DND-41 (cell line): ENCODE data around the gene HCN4.

Experiments
- ATAC-seq: fragments of 200-7000 bp; cut with Tn5 transposase; 3 replicates; pipeline ENCODE4 v1.9.1; 2021; ENCODE audit warnings: low read depth; ENCODE audit not compliant: insufficient read depth
- DNase-seq: peaks from one replicate; pipeline ENCODE4 v3.0.0-alpha.2; 2020
- H2AFZ ChIP-seq: 2 replicates; pipeline ENCODE4 v1.6.0; 2012; ENCODE audit warnings: low read depth, low read length
- H3K27ac ChIP-seq: 2 replicates; pipeline ENCODE4 v1.5.1; 2012; ENCODE audit warnings: low read length, inconsistent platforms
- H3K27me3 ChIP-seq: fragments of 200-600 bp; sonication (generic); 2 replicates; pipeline ENCODE4 v1.6.0; 2012; ENCODE audit warnings: low read length, mild to moderate bottlenecking, inconsistent platforms; ENCODE audit not compliant: insufficient read depth, poor library complexity
- H3K36me3 ChIP-seq: 2 replicates; pipeline ENCODE4 v1.5.1; 2012; ENCODE audit warnings: low read length, inconsistent platforms; ENCODE audit not compliant: insufficient read depth
- H3K4me1 ChIP-seq: 2 replicates; pipeline ENCODE4 v1.5.1; 2012; ENCODE audit warnings: mild to moderate bottlenecking, low read length; ENCODE audit not compliant: insufficient read depth
- H3K4me2 ChIP-seq: 2 replicates; pipeline ENCODE4 v1.6.0; 2012; ENCODE audit warnings: mild to moderate bottlenecking, moderate library complexity, low read length, inconsistent platforms; ENCODE audit not compliant: insufficient read depth
- H3K4me3 ChIP-seq, 2 experiments: fragments of 200-600 bp in 1 of 2; shearing (Covaris generic) in 1 of 2; 2 replicates each; pipeline ENCODE4 v1.5.1; 2012 to 2016; ENCODE audit warnings: inconsistent platforms in 2 of 2, low read length in 2 of 2, mild to moderate bottlenecking in 2 of 2, low read depth in 1 of 2, moderate library complexity in 1 of 2
- H3K79me2 ChIP-seq: 2 replicates; pipeline ENCODE4 v1.6.0; 2012; ENCODE audit warnings: low read length, inconsistent platforms; ENCODE audit not compliant: insufficient read depth
- H3K9ac ChIP-seq: 2 replicates; pipeline ENCODE4 v1.6.0; 2012; ENCODE audit warnings: low read depth, mild to moderate bottlenecking, inconsistent platforms, low read length, moderate library complexity
- H3K9me3 ChIP-seq: 2 replicates; pipeline ENCODE4 v1.5.1; 2012; ENCODE audit warnings: low read length, moderate library complexity, mild to moderate bottlenecking, inconsistent platforms; ENCODE audit not compliant: insufficient read depth, severe bottlenecking
- H4K20me1 ChIP-seq: 2 replicates; pipeline ENCODE4 v1.6.0; 2012; ENCODE audit warnings: low read length; ENCODE audit not compliant: insufficient read depth
- CTCF ChIP-seq: IDR thresholded peaks from 2 replicates; pipeline ENCODE4 v1.5.1; 2012; ENCODE audit warnings: borderline replicate concordance, low read length, moderate library complexity, mild to moderate bottlenecking; ENCODE audit not compliant: poor library complexity, severe bottlenecking; ENCODE audit errors: extremely low read depth
- EZH2 ChIP-seq: IDR thresholded peaks from 3 replicates; pipeline ENCODE4 v1.6.1; 2012; ENCODE audit warnings: borderline replicate concordance, low read depth, mild to moderate bottlenecking, moderate library complexity, low read length, inconsistent platforms; ENCODE audit not compliant: severe bottlenecking

Gene HCN4

GRCh38 chr15:73323956-73324355 lies 44.8 kb downstream of the HCN4 start:
- H3K27me3 ChIP-seq: no peaks in the 10 kb centered on the region
- H3K9me3 ChIP-seq: no peaks in the 10 kb centered on the region
- H2AFZ ChIP-seq: no peak overlapping the region
- ATAC-seq: no peak
- H3K36me3 ChIP-seq: no peaks in the 10 kb centered on the region
- no peak overlapping the region for H3K4me3 ChIP-seq
- no peak overlapping the region for H3K9ac ChIP-seq
- no peaks in the 10 kb centered on the region for H3K79me2 ChIP-seq
- no peak overlapping the region for H3K27ac ChIP-seq
- TF ChIP-seq EZH2: no peak
- no peak for TF ChIP-seq CTCF
- no peaks in the 10 kb centered on the region for H4K20me1 ChIP-seq
- no peak for DNase-seq
- H3K4me2 ChIP-seq: no peak overlapping the region
- H3K4me1 ChIP-seq: no peaks in the 10 kb centered on the region

- DNase-seq (no peak), ATAC-seq (no peak)
- H3K36me3 ChIP-seq: no peaks in the 10 kb centered on the region
- no peaks in the 10 kb centered on the region for H3K27me3 ChIP-seq
- H3K9me3 ChIP-seq: no peaks in the 10 kb centered on the region
- H3K79me2 ChIP-seq: no peaks in the 10 kb centered on the region
- no peak overlapping the region for H3K9ac ChIP-seq
- H3K4me3 ChIP-seq: no peak overlapping the region
- H3K27ac ChIP-seq: no peak overlapping the region
- H4K20me1 ChIP-seq: no peaks in the 10 kb centered on the region
- H2AFZ ChIP-seq: no peak overlapping the region
- H3K4me2 ChIP-seq: no peak overlapping the region
- TF ChIP-seq EZH2 (no peak), CTCF (no peak)
- no peaks in the 10 kb centered on the region for H3K4me1 ChIP-seq
Observed at GRCh38 chr15:73323374-73323955, 45.3 kb downstream of the HCN4 start.

GRCh38 chr15:73322665-73323373 lies 45.9 kb downstream of the HCN4 start:
- Histone ChIP-seq H3K9me3 (no peaks in the 10 kb centered on the region), H3K4me3 (no peak overlapping the region), H3K27me3 (no peaks in the 10 kb centered on the region), H3K79me2 (no peaks in the 10 kb centered on the region), H3K27ac (no peak overlapping the region), H2AFZ (no peak overlapping the region), H3K36me3 (no peaks in the 10 kb centered on the region), H3K4me2 (no peak overlapping the region), H3K4me1 (no peaks in the 10 kb centered on the region), H3K9ac (no peak overlapping the region), H4K20me1 (no peaks in the 10 kb centered on the region)
- no peak for TF ChIP-seq CTCF
- no peak for ATAC-seq
- DNase-seq: no peak
